HUES64 (cell line): ENCODE data around the gene TRIM77. TPM values are rescaled to one million over a fixed set of nuclear protein-coding genes. Genes with fewer than 3 reads are reported as not detected.
"Not testable (repeated sequence)": the region's sequence is repeated elsewhere in the genome, so short reads cannot be mapped to it uniquely, and the experiment has no call there.

Source experiments
- H3K27ac ChIP-seq: 2 replicates; pipeline ENCODE4 v1.7.0; 2013; ENCODE audit warnings: low read depth, low read length, inconsistent platforms
- H3K27me3 ChIP-seq: 2 replicates; pipeline ENCODE4 v1.6.1; 2013; ENCODE audit warnings: mild to moderate bottlenecking, low read length; ENCODE audit not compliant: insufficient read depth
- H3K36me3 ChIP-seq: 2 replicates; pipeline ENCODE4 v1.6.1; 2013; ENCODE audit warnings: mild to moderate bottlenecking, low read length; ENCODE audit not compliant: insufficient read depth
- H3K4me1 ChIP-seq: 2 replicates; pipeline ENCODE4 v1.6.1; 2013; ENCODE audit warnings: mild to moderate bottlenecking, low read length, moderate library complexity; ENCODE audit not compliant: insufficient read depth
- H3K4me3 ChIP-seq: 2 replicates; pipeline ENCODE4 v1.5.1; 2013; ENCODE audit warnings: mild to moderate bottlenecking, low read length, moderate library complexity
- H3K9ac ChIP-seq: 2 replicates; pipeline ENCODE4 v1.6.1; 2013; ENCODE audit warnings: mild to moderate bottlenecking, low read depth, low read length
- H3K9me3 ChIP-seq: 2 replicates; pipeline ENCODE4 v1.6.1; 2013; ENCODE audit warnings: low read depth, low read length; ENCODE audit not compliant: insufficient read depth
- WGBS: fragments of 150-250, 120-280 bp; methylation state at CpG from one replicate; pipeline ENCODE4 v1.1.7; 2013; ENCODE audit warnings: missing lambda C conversion rate; 5-methylcytosine and 5-hydroxymethylcytosine counted together
- polyA plus RNA-seq, 2 experiments: library from polyadenylated mRNA; stranded (reverse); fragments of 50-300 nt; gene quantifications; one replicate each; pipeline ENCODE4 v1.2.3, GENCODE V29; 2013

The TRIM77 gene, protein sequence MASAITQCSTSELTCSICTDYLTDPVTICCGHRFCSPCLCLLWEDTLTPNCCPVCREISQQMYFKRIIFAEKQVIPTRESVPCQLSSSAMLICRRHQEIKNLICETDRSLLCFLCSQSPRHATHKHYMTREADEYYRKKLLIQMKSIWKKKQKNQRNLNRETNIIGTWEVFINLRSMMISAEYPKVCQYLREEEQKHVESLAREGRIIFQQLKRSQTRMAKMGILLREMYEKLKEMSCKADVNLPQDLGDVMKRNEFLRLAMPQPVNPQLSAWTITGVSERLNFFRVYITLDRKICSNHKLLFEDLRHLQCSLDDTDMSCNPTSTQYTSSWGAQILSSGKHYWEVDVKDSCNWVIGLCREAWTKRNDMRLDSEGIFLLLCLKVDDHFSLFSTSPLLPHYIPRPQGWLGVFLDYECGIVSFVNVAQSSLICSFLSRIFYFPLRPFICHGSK
- not detected for polyA plus RNA-seq (2013, experiment 1 of 2)
- polyA plus RNA-seq (2013, experiment 2 of 2) = not detected

DNA sequence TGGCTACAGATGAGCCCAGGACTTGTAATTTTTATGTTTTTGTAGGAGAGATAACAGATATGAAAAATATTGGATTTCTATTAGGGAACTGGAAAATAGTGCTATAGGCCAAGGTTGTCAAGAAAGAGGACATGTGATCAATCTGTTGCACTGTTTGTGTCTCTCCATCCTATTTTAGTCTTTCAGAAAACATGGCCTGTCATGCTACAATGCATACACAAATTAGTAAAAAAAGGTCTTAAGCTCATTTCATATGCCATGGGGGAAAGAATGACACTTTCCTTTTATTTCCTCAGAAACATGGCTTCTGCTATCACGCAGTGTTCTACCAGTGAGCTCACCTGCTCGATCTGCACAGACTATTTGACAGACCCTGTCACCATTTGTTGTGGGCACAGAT is at the start of gene TRIM77:
Gene TRIM77 (plus strand): TSS at position 301 of the 400 bp plus-strand sequence. CDS start 0 bp downstream, at position 301.
- H3K9me3 ChIP-seq, H3K36me3 ChIP-seq, H3K4me1 ChIP-seq, H3K27ac ChIP-seq, H3K27me3 ChIP-seq, H3K4me3 ChIP-seq, H3K9ac ChIP-seq: not testable (repeated sequence)
- WGBS = 95% methylated on average over 2 of the region's 2 CpGs

- H3K27me3 ChIP-seq = no peaks in the 10 kb centered on the region
- H3K27ac ChIP-seq = no peak overlapping the region
- H3K9me3 ChIP-seq = no peaks in the 10 kb centered on the region
- no peak overlapping the region for H3K9ac ChIP-seq
- H3K4me3 ChIP-seq = no peak overlapping the region
- H3K36me3 ChIP-seq = no peaks in the 10 kb centered on the region
- H3K4me1 ChIP-seq = no peaks in the 10 kb centered on the region
- WGBS = 93% methylated on average over 2 of the region's 3 CpGs
Observed at GRCh38 chr11:89667001-89667400, 43.1 kb upstream of the TRIM77 start.

- H3K27me3 ChIP-seq, H3K36me3 ChIP-seq, H3K9ac ChIP-seq, H3K27ac ChIP-seq, H3K4me1 ChIP-seq, H3K9me3 ChIP-seq, H3K4me3 ChIP-seq: not testable (repeated sequence)
- WGBS = 92% methylated on average over 6 of the region's 6 CpGs
Observed at GRCh38 chr11:89668158-89668557, 41.9 kb upstream of the TRIM77 start.

GRCh38 chr11:89669586-89669985 is 40.5 kb upstream of the TRIM77 start:
- H3K4me1 ChIP-seq, H3K27ac ChIP-seq, H3K36me3 ChIP-seq: not testable (repeated sequence)

GRCh38 chr11:89669993-89670669 is 40.0 kb upstream of the TRIM77 start:
- not testable (repeated sequence) for H3K4me3 ChIP-seq, H3K36me3 ChIP-seq, H3K27ac ChIP-seq, H3K27me3 ChIP-seq, H3K9ac ChIP-seq, H3K9me3 ChIP-seq, H3K4me1 ChIP-seq
- WGBS = 100% methylated on average over 2 of the region's 4 CpGs

More at GRCh38 chr11:89669586-89669985, 40.5 kb upstream of the TRIM77 start:
- not testable (repeated sequence) for H3K9ac ChIP-seq, H3K4me3 ChIP-seq, H3K27me3 ChIP-seq, H3K9me3 ChIP-seq

- not testable (repeated sequence) for H3K27me3 ChIP-seq, H3K9ac ChIP-seq, H3K27ac ChIP-seq, H3K9me3 ChIP-seq, H3K4me1 ChIP-seq, H3K36me3 ChIP-seq, H3K4me3 ChIP-seq
Observed at GRCh38 chr11:89672547-89672946, 37.6 kb upstream of the TRIM77 start.

DNA sequence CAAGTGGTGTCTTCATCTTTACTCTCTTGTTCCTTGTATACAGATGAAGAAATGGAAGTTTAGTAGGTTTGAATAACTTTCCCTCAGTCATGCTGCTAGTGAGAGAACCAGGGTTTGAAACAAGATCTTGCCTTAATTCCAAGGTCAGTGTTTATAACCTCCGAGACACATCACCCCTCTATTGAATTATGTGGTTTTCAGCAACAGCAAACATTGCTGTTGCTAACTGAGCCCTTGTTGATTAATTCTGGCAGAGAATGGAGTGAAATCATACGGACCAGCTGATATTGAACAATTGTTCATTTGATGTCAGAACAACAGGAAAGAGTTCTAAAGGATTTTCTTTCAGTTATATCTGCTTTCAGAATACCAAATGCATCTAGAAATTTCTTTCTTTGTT is 36.7 kb upstream of the TRIM77 start:
- H3K9me3 ChIP-seq, H3K27me3 ChIP-seq, H3K36me3 ChIP-seq, H3K9ac ChIP-seq, H3K4me3 ChIP-seq, H3K27ac ChIP-seq, H3K4me1 ChIP-seq: not testable (repeated sequence)
- WGBS = 91% methylated on average over 2 of the region's 2 CpGs

DNA sequence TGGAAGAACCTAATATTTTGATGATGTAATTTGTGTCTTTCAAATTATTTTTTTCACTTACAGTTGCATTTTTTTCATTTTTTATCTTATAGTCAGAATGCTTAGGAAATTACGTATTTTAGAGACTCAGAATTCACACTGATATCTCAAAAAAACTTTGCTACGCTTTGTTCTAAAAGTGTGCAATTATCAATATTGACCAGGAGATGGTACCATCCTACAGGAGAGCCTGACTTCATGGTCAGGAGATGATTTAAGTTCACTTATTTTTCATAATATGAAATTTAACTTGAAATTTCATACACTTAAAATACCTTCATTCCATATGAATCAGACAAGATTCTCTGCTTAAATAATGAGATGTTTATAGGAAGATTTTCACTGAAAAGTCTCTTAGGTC is 34.7 kb upstream of the TRIM77 start:
- H3K9me3 ChIP-seq, H3K9ac ChIP-seq, H3K27me3 ChIP-seq, H3K4me1 ChIP-seq, H3K4me3 ChIP-seq, H3K27ac ChIP-seq, H3K36me3 ChIP-seq: not testable (repeated sequence)
- WGBS = no CpG with 5 or more reads among the region's 2 CpGs

DNA sequence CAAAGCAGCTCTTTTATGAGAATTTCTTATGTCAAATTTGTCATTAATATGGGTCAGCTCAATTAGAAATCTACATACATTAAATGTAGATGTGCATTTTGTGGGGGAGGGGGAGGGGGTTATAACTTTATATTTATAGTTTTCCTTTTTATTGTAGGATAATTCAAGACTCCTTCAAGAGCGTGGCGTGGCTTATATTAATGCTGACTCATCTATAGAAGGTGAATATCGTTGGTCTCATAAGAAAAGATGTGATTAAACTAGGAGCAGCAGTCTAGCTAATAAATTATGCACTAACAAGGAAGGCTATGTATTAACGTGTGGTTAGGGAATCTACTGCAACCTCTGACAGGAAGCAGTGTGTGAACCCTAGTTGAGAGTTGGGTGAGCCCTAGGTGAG is 34.2 kb upstream of the TRIM77 start:
- H3K4me3 ChIP-seq, H3K9ac ChIP-seq, H3K27ac ChIP-seq, H3K4me1 ChIP-seq, H3K36me3 ChIP-seq, H3K9me3 ChIP-seq, H3K27me3 ChIP-seq: not testable (repeated sequence)
- WGBS = 83% methylated on average over 1 of the region's 4 CpGs

DNA sequence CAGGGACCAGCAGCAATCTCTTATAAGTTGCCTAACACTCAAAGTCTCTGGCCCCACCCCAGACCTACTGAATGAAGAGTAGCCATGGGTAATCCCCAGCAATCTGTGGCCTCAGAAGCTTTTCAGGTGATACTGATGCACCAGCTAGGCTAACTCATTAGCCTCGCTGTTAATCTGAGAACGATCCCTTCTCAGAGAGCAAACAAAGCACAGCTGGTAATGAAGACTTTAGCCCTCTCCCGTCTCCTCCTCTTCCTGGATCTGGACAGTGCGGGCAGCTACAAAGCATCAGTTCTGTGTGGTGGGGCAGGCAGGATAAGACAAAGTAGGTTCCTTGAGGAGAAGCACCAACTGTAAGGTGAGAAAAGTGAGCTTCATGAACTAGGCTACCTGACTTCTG is 3.0 kb upstream of the TRIM77 start:
- not testable (repeated sequence) for H3K36me3 ChIP-seq, H3K4me1 ChIP-seq, H3K9ac ChIP-seq, H3K4me3 ChIP-seq, H3K27ac ChIP-seq, H3K27me3 ChIP-seq, H3K9me3 ChIP-seq
- 83% methylated on average over 3 of the region's 4 CpGs for WGBS

GRCh38 chr11:89724866-89725498 is 14.9 kb downstream of the TRIM77 start:
- not testable (repeated sequence) for H3K27ac ChIP-seq, H3K4me3 ChIP-seq, H3K4me1 ChIP-seq, H3K9ac ChIP-seq, H3K36me3 ChIP-seq, H3K9me3 ChIP-seq, H3K27me3 ChIP-seq
- WGBS = 94% methylated on average over 1 of the region's 2 CpGs
